ENCODE measurements around the gene TPRA1. TPM values are rescaled to one million over a fixed set of nuclear protein-coding genes. Genes with fewer than 3 reads are reported as not detected.

The TPRA1 gene
- total and polyA plus RNA-seq, 5 experiments from 2014 or later = 14.8 to 34.7 (median 27.6) TPM

GRCh38 chr3:127546970-127547733 lies 43.4 kb downstream of the TPRA1 start:
- DNase-seq = peak in 2 of 10 donors; percentile 7 to 18
- H3K27ac Mint-ChIP-seq = peak overlapping the region in 6 of 10 donors; percentile 40 to 87 (median 62)
- POLR2A ChIA-PET = no interaction called here
- no peaks in the 10 kb centered on the region for H3K36me3 Mint-ChIP-seq
- H3K4me3 Mint-ChIP-seq = peak overlapping the region; percentile 65 to 89 (median 82)
- peak in 1 of 2 donors; percentile 11 for ATAC-seq
- peaks cover 0 to 12% (median 5%) of the 10 kb centered on the region in 5 donors for H3K27me3 Mint-ChIP-seq
- H3K9me3 Mint-ChIP-seq = no peaks in the 10 kb centered on the region
- peaks cover 9 to 16% (median 13%) of the 10 kb centered on the region in 4 donors for H3K4me1 Mint-ChIP-seq

- no peak for ATAC-seq
- POLR2A ChIA-PET = no interaction called here
- no peak for DNase-seq
- Mint-ChIP-seq H3K4me3 (peak overlapping the region; percentile 65 to 89 (median 80)), H3K36me3 (no peaks in the 10 kb centered on the region), H3K27ac (peak overlapping the region in 7 of 10 donors; percentile 11 to 87 (median 65)), H3K9me3 (no peaks in the 10 kb centered on the region), H3K27me3 (peaks cover 0 to 6% (median 2%) of the 10 kb centered on the region in 5 donors), H3K4me1 (peaks cover 9 to 16% (median 13%) of the 10 kb centered on the region in 4 donors)
Measured at GRCh38 chr3:127546554-127546953, 44.0 kb downstream of the TPRA1 start.

GRCh38 chr3:127545711-127546457 lies 44.6 kb downstream of the TPRA1 start:
- peaks cover 9 to 16% (median 13%) of the 10 kb centered on the region in 4 donors for H3K4me1 Mint-ChIP-seq
- ATAC-seq = no peak
- no peaks in the 10 kb centered on the region for H3K36me3 Mint-ChIP-seq
- H3K9me3 Mint-ChIP-seq = no peaks in the 10 kb centered on the region
- POLR2A ChIA-PET = no interaction called here
- no peak for DNase-seq
- H3K27ac Mint-ChIP-seq = peak overlapping the region in 5 of 10 donors; percentile 4 to 78 (median 65)
- peak overlapping the region in 8 of 10 donors; percentile 30 to 86 (median 68) for H3K4me3 Mint-ChIP-seq
- H3K27me3 Mint-ChIP-seq = peaks cover 0 to 5% (median 0%) of the 10 kb centered on the region in 5 donors

GRCh38 chr3:127545216-127545615 lies 45.3 kb downstream of the TPRA1 start:
- H3K4me1 Mint-ChIP-seq = peaks cover 9 to 16% (median 13%) of the 10 kb centered on the region in 4 donors
- no peaks in the 10 kb centered on the region for H3K36me3 Mint-ChIP-seq
- ATAC-seq (no peak), DNase-seq (no peak)
- peak overlapping the region in 2 of 10 donors; percentile 18 to 49 for H3K4me3 Mint-ChIP-seq
- POLR2A ChIA-PET = interaction anchor here (0.6 kb wide), 1 partner anchor 149 kb away, joined by 3 read pairs; no protein-coding TSS in a partner anchor
- H3K9me3 Mint-ChIP-seq = no peaks in the 10 kb centered on the region
- peak overlapping the region in 3 of 10 donors; percentile 31 to 79 (median 64) for H3K27ac Mint-ChIP-seq
- H3K27me3 Mint-ChIP-seq = peaks cover 0 to 2% (median 0%) of the 10 kb centered on the region in 5 donors

GRCh38 chr3:127544803-127545201 lies 45.7 kb downstream of the TPRA1 start:
- peaks cover 9 to 16% (median 13%) of the 10 kb centered on the region in 4 donors for H3K4me1 Mint-ChIP-seq
- H3K9me3 Mint-ChIP-seq = no peaks in the 10 kb centered on the region
- H3K27me3 Mint-ChIP-seq = no peaks in the 10 kb centered on the region
- DNase-seq (no peak), ATAC-seq (no peak)
- H3K4me3 Mint-ChIP-seq = peak overlapping the region in 2 of 10 donors; percentile 18 to 49
- POLR2A ChIA-PET = interaction anchor here (0.6 kb wide), 1 partner anchor 149 kb away, joined by 3 read pairs; no protein-coding TSS in a partner anchor
- no peaks in the 10 kb centered on the region for H3K36me3 Mint-ChIP-seq
- H3K27ac Mint-ChIP-seq = peak overlapping the region in 3 of 10 donors; percentile 31 to 79 (median 64)

GRCh38 chr3:127544192-127544802 lies 46.2 kb downstream of the TPRA1 start:
- DNase-seq (peak; percentile 26 to 78 (median 52)), ATAC-seq (peak; percentile 46 to 63)
- Mint-ChIP-seq H3K27me3 (no peaks in the 10 kb centered on the region), H3K9me3 (no peaks in the 10 kb centered on the region), H3K27ac (no peak overlapping the region), H3K36me3 (no peaks in the 10 kb centered on the region), H3K4me1 (peaks cover 9 to 16% (median 13%) of the 10 kb centered on the region in 4 donors), H3K4me3 (no peak overlapping the region)
- POLR2A ChIA-PET = interaction anchor here (0.6 kb wide), 1 partner anchor 149 kb away, joined by 3 read pairs; no protein-coding TSS in a partner anchor

GRCh38 chr3:127543441-127543840 lies 47.1 kb downstream of the TPRA1 start:
- POLR2A ChIA-PET = no interaction called here
- H3K9me3 Mint-ChIP-seq = no peaks in the 10 kb centered on the region
- peaks cover 9 to 15% (median 12%) of the 10 kb centered on the region in 4 donors for H3K4me1 Mint-ChIP-seq
- H3K27me3 Mint-ChIP-seq = no peaks in the 10 kb centered on the region
- no peaks in the 10 kb centered on the region for H3K36me3 Mint-ChIP-seq
- no peak overlapping the region for H3K4me3 Mint-ChIP-seq
- ATAC-seq = no peak
- H3K27ac Mint-ChIP-seq = peak overlapping the region in 1 of 10 donors; percentile 55
- DNase-seq = no peak

GRCh38 chr3:127542441-127542952 lies 48.0 kb downstream of the TPRA1 start:
- POLR2A ChIA-PET = no interaction called here
- Mint-ChIP-seq H3K9me3 (no peaks in the 10 kb centered on the region), H3K36me3 (no peaks in the 10 kb centered on the region), H3K27ac (no peak overlapping the region), H3K27me3 (peaks cover 0 to 7% (median 0%) of the 10 kb centered on the region in 5 donors), H3K4me3 (no peak overlapping the region), H3K4me1 (peaks cover 5 to 10% (median 8%) of the 10 kb centered on the region in 4 donors)
- ATAC-seq (no peak), DNase-seq (no peak)

- ATAC-seq (no peak), DNase-seq (no peak)
- Mint-ChIP-seq H3K4me1 (peaks cover 2 to 5% (median 4%) of the 10 kb centered on the region in 4 donors), H3K27ac (no peak overlapping the region), H3K9me3 (no peaks in the 10 kb centered on the region), H3K4me3 (no peak overlapping the region), H3K36me3 (no peaks in the 10 kb centered on the region), H3K27me3 (peaks cover 0 to 18% (median 3%) of the 10 kb centered on the region in 5 donors)
- POLR2A ChIA-PET = no interaction called here
Measured at GRCh38 chr3:127541320-127541719, 49.2 kb downstream of the TPRA1 start.

- ATAC-seq (no peak), DNase-seq (no peak)
- H3K27ac Mint-ChIP-seq = no peak overlapping the region
- peaks cover 2 to 7% (median 4%) of the 10 kb centered on the region in 4 donors for H3K4me1 Mint-ChIP-seq
- no peaks in the 10 kb centered on the region for H3K9me3 Mint-ChIP-seq
- H3K36me3 Mint-ChIP-seq = no peaks in the 10 kb centered on the region
- POLR2A ChIA-PET = no interaction called here
- H3K4me3 Mint-ChIP-seq = no peak overlapping the region
- H3K27me3 Mint-ChIP-seq = peaks cover 0 to 21% (median 4%) of the 10 kb centered on the region in 5 donors
Measured at GRCh38 chr3:127539366-127540060, 51.0 kb downstream of the TPRA1 start.

GRCh38 chr3:127538569-127538968 lies 52.0 kb downstream of the TPRA1 start:
- no peak overlapping the region for H3K27ac Mint-ChIP-seq
- H3K4me1 Mint-ChIP-seq = peaks cover 2 to 7% (median 4%) of the 10 kb centered on the region in 4 donors
- POLR2A ChIA-PET = no interaction called here
- H3K4me3 Mint-ChIP-seq = no peak overlapping the region
- no peaks in the 10 kb centered on the region for H3K9me3 Mint-ChIP-seq
- H3K36me3 Mint-ChIP-seq = no peaks in the 10 kb centered on the region
- no peak for ATAC-seq
- H3K27me3 Mint-ChIP-seq = peaks cover 0 to 21% (median 7%) of the 10 kb centered on the region in 5 donors
- no peak for DNase-seq
